Measurements from ENCODE around the gene NLGN1. TPM values are rescaled to one million over a fixed set of nuclear protein-coding genes. Genes with fewer than 3 reads are reported as not detected.
A peak's percentile ranks its signal among the peaks of the same experiment; 100 is the strongest.
"Not testable (repeated sequence)": the region's sequence is repeated elsewhere in the genome, so short reads cannot be mapped to it uniquely, and the experiment has no call there.

The NLGN1 gene
- not detected for total RNA-seq
- polyA plus RNA-seq: not detected

GRCh38 chr3:173397161-173398110, at the start of gene NLGN1:
NLGN1 (plus strand) TSS chr3:173397744.
- Histone ChIP-seq H3K27me3 (ENCODE audit: control insufficient read depth, insufficient read depth, low read length) (peaks cover 36% of the 10 kb centered on the region), H3K4me3 (ENCODE audit: low read depth, low read length) (no peak within 1 kb of the TSS), H3K36me3 (ENCODE audit: control insufficient read depth, insufficient read depth, low read length) (no peaks in the 10 kb centered on the region), H3K9me3 (ENCODE audit: control insufficient read depth in 2 of 2, low read length in 2 of 2) (no peaks in the 10 kb centered on the region), H3K4me1 (ENCODE audit: control insufficient read depth, insufficient read depth, low read length, poor library complexity, severe bottlenecking) (peaks cover 5% of the 10 kb centered on the region), H3K27ac (ENCODE audit: insufficient read depth, low read length, poor library complexity, severe bottlenecking) (no peak within 1 kb of the TSS)
- peak within 1 kb of the TSS in 3 of 4 donors; percentile 39 to 56 (median 40) for H3K4me3 Mint-ChIP-seq
- peak in 1 of 3 donors; percentile 2 for DNase-seq
- H3K4me1 Mint-ChIP-seq: peaks cover 5 to 32% (median 19%) of the 10 kb centered on the region in 4 donors
- H3K36me3 Mint-ChIP-seq: no peaks in the 10 kb centered on the region
- H3K27ac Mint-ChIP-seq: no peak within 1 kb of the TSS
- peaks cover 62% of the 10 kb centered on the region for H3K27me3 Mint-ChIP-seq
- H3K9me3 Mint-ChIP-seq: peaks cover 2 to 14% (median 4%) of the 10 kb centered on the region in 7 donors
- ATAC-seq (ENCODE audit: low read depth in 2 of 2): no peak

- Mint-ChIP-seq H3K4me1 (no peaks in the 10 kb centered on the region), H3K27me3 (no peaks in the 10 kb centered on the region), H3K4me3 (no peak overlapping the region), H3K9me3 (peaks cover 0 to 21% (median 6%) of the 10 kb centered on the region in 7 donors), H3K27ac (no peak overlapping the region), H3K36me3 (no peaks in the 10 kb centered on the region)
- Histone ChIP-seq H3K4me3 (ENCODE audit: low read depth, low read length) (no peak overlapping the region), H3K27ac (ENCODE audit: insufficient read depth, low read length, poor library complexity, severe bottlenecking) (no peak overlapping the region), H3K4me1 (ENCODE audit: control insufficient read depth, insufficient read depth, low read length, poor library complexity, severe bottlenecking) (no peaks in the 10 kb centered on the region), H3K36me3 (ENCODE audit: control insufficient read depth, insufficient read depth, low read length) (no peaks in the 10 kb centered on the region), H3K27me3 (ENCODE audit: control insufficient read depth, insufficient read depth, low read length) (no peaks in the 10 kb centered on the region), H3K9me3 (ENCODE audit: control insufficient read depth in 2 of 2, low read length in 2 of 2) (peaks cover 4 to 5% of the 10 kb centered on the region in 2 experiments)
- ATAC-seq (ENCODE audit: low read depth in 2 of 2) (no peak), DNase-seq (no peak)
Observed at GRCh38 chr3:173351886-173352285, 45.7 kb upstream of the NLGN1 start.

DNA sequence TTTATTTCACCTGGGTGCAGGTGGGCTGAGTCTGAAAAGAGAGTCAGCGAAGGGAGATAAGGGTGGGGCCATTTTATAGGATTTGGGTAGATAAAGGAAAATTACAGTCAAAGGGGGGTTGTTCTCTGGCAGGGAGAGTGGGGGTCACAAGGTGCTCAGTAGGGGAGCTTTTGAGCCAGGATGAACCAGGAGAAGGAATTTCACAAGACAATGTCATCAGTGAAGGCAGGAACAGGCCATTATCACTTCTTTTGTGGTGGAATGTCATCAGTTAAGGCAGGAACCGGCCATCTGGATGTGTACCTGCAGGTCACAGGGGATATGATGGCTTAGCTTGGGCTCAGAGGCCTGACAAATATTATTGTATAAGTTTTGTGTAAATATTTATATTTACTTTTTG, 44.4 kb upstream of the NLGN1 start:
- H3K4me3 ChIP-seq (ENCODE audit: low read depth, low read length); H3K36me3 Mint-ChIP-seq; H3K36me3 ChIP-seq (ENCODE audit: control insufficient read depth, insufficient read depth, low read length); ATAC-seq (ENCODE audit: low read depth in 2 of 2); H3K27ac ChIP-seq (ENCODE audit: insufficient read depth, low read length, poor library complexity, severe bottlenecking); DNase-seq; H3K27me3 Mint-ChIP-seq; H3K27ac Mint-ChIP-seq; H3K4me1 Mint-ChIP-seq; H3K27me3 ChIP-seq (ENCODE audit: control insufficient read depth, insufficient read depth, low read length); H3K9me3 ChIP-seq (ENCODE audit: control insufficient read depth in 2 of 2, low read length in 2 of 2); H3K4me1 ChIP-seq (ENCODE audit: control insufficient read depth, insufficient read depth, low read length, poor library complexity, severe bottlenecking); H3K4me3 Mint-ChIP-seq: not testable (repeated sequence)
- H3K9me3 Mint-ChIP-seq: peaks cover 0 to 16% (median 5%) of the 10 kb centered on the region in 7 donors

- no peak for ATAC-seq (ENCODE audit: low read depth in 2 of 2)
- H3K9me3 Mint-ChIP-seq: peaks cover 0 to 15% (median 5%) of the 10 kb centered on the region in 7 donors
- no peak overlapping the region for H3K4me3 Mint-ChIP-seq
Observed at GRCh38 chr3:173354124-173354523, 43.4 kb upstream of the NLGN1 start.

GRCh38 chr3:173371848-173372487, 25.6 kb upstream of the NLGN1 start:
- Histone ChIP-seq H3K27me3 (ENCODE audit: control insufficient read depth, insufficient read depth, low read length) (no peaks in the 10 kb centered on the region), H3K4me3 (ENCODE audit: low read depth, low read length) (no peak overlapping the region), H3K36me3 (ENCODE audit: control insufficient read depth, insufficient read depth, low read length) (no peaks in the 10 kb centered on the region), H3K9me3 (ENCODE audit: control insufficient read depth in 2 of 2, low read length in 2 of 2) (no peaks in the 10 kb centered on the region), H3K27ac (ENCODE audit: insufficient read depth, low read length, poor library complexity, severe bottlenecking) (no peak overlapping the region), H3K4me1 (ENCODE audit: control insufficient read depth, insufficient read depth, low read length, poor library complexity, severe bottlenecking) (no peaks in the 10 kb centered on the region)
- Mint-ChIP-seq H3K36me3 (no peaks in the 10 kb centered on the region), H3K4me3 (no peak overlapping the region), H3K27me3 (no peaks in the 10 kb centered on the region), H3K4me1 (no peaks in the 10 kb centered on the region), H3K27ac (no peak overlapping the region), H3K9me3 (peaks cover 0 to 5% (median 0%) of the 10 kb centered on the region in 7 donors)
- DNase-seq (no peak), ATAC-seq (ENCODE audit: low read depth in 2 of 2) (no peak)

More at GRCh38 chr3:173354124-173354523, 43.4 kb upstream of the NLGN1 start:
- no peak for DNase-seq
- Mint-ChIP-seq H3K36me3 (no peaks in the 10 kb centered on the region), H3K27me3 (no peaks in the 10 kb centered on the region), H3K4me1 (no peaks in the 10 kb centered on the region), H3K27ac (no peak overlapping the region)
- no peaks in the 10 kb centered on the region for H3K36me3 ChIP-seq (ENCODE audit: control insufficient read depth, insufficient read depth, low read length)
- H3K9me3 ChIP-seq (ENCODE audit: control insufficient read depth in 2 of 2, low read length in 2 of 2): peaks cover 4 to 5% of the 10 kb centered on the region in 2 experiments
- no peaks in the 10 kb centered on the region for H3K4me1 ChIP-seq (ENCODE audit: control insufficient read depth, insufficient read depth, low read length, poor library complexity, severe bottlenecking)
- no peak overlapping the region for H3K27ac ChIP-seq (ENCODE audit: insufficient read depth, low read length, poor library complexity, severe bottlenecking)
- no peaks in the 10 kb centered on the region for H3K27me3 ChIP-seq (ENCODE audit: control insufficient read depth, insufficient read depth, low read length)
- no peak overlapping the region for H3K4me3 ChIP-seq (ENCODE audit: low read depth, low read length)

GRCh38 chr3:173380681-173381080, 16.9 kb upstream of the NLGN1 start:
- H3K36me3 ChIP-seq (ENCODE audit: control insufficient read depth, insufficient read depth, low read length): no peaks in the 10 kb centered on the region
- Mint-ChIP-seq H3K4me3 (no peak overlapping the region), H3K4me1 (no peaks in the 10 kb centered on the region), H3K36me3 (no peaks in the 10 kb centered on the region), H3K9me3 (peaks cover 0 to 20% (median 2%) of the 10 kb centered on the region in 7 donors), H3K27ac (no peak overlapping the region), H3K27me3 (no peaks in the 10 kb centered on the region)
- H3K9me3 ChIP-seq (ENCODE audit: control insufficient read depth in 2 of 2, low read length in 2 of 2): no peaks in the 10 kb centered on the region
- H3K4me1 ChIP-seq (ENCODE audit: control insufficient read depth, insufficient read depth, low read length, poor library complexity, severe bottlenecking): no peaks in the 10 kb centered on the region
- no peak overlapping the region for H3K4me3 ChIP-seq (ENCODE audit: low read depth, low read length)
- DNase-seq (no peak), ATAC-seq (ENCODE audit: low read depth in 2 of 2) (no peak)
- H3K27me3 ChIP-seq (ENCODE audit: control insufficient read depth, insufficient read depth, low read length): no peaks in the 10 kb centered on the region
- no peak overlapping the region for H3K27ac ChIP-seq (ENCODE audit: insufficient read depth, low read length, poor library complexity, severe bottlenecking)

DNA sequence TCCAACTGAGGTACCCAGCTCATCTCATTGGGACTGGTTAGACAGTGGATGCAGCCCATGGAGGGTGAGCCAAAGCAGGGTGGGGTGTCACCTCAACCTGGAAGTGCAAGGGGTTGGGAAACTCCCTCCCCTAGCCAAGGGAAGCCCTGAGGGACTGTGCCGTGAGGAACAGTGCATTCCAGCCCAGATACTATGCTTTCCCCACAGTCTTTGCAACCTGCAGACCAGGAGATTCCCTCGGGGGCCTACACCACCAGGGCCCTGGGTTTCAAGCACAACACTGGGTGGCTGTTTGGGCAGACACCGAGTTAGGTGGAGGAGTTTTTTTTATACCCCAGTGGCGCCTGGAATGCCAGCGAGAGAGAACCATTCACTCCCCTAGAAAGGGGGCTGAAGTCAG, 15.6 kb upstream of the NLGN1 start:
- H3K4me3 Mint-ChIP-seq; H3K27ac ChIP-seq (ENCODE audit: insufficient read depth, low read length, poor library complexity, severe bottlenecking); ATAC-seq (ENCODE audit: low read depth in 2 of 2); H3K27me3 Mint-ChIP-seq; H3K4me1 Mint-ChIP-seq; H3K36me3 ChIP-seq (ENCODE audit: control insufficient read depth, insufficient read depth, low read length); H3K9me3 ChIP-seq (ENCODE audit: control insufficient read depth in 2 of 2, low read length in 2 of 2); H3K27me3 ChIP-seq (ENCODE audit: control insufficient read depth, insufficient read depth, low read length); H3K4me3 ChIP-seq (ENCODE audit: low read depth, low read length); H3K27ac Mint-ChIP-seq; H3K36me3 Mint-ChIP-seq; H3K4me1 ChIP-seq (ENCODE audit: control insufficient read depth, insufficient read depth, low read length, poor library complexity, severe bottlenecking); DNase-seq: not testable (repeated sequence)
- peaks cover 0 to 20% (median 2%) of the 10 kb centered on the region in 7 donors for H3K9me3 Mint-ChIP-seq

Measured in CD4-positive, CD25-positive, alpha-beta regulatory T cell (primary cell).